ENCODE data around the gene ZXDC. TPM values are rescaled to one million over a fixed set of nuclear protein-coding genes. Genes with fewer than 3 reads are reported as not detected.

The ZXDC gene
- total RNA-seq, 1 experiment from 2014 or later: 33.3 TPM

DNA sequence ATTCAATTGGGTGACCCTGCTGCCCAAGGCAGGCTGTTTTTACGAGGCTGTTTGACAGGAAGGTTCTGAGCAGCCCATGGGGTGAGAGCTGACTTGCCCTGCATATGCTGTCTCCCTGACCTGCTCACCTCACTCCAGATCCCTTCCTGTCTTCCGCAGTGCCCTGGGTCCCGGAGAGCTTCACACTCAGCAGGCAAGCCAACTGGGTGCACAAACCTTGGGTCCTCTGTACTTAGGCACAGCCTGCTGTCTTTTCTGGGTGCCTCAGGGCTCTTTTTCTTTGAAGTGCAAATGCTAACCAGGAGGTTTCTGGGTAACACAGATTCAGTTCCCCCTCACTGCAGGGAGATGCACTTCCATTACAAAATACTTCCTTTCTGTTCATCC lies 32.8 kb downstream of the ZXDC start:
- H3K27me3 ChIP-seq (ENCODE audit: control insufficient read depth, insufficient read depth, low read length): no peaks in the 10 kb centered on the region
- no peaks in the 10 kb centered on the region for H3K36me3 ChIP-seq (ENCODE audit: control insufficient read depth, insufficient read depth, low read length)
- ChIA-PET POLR2A (no interaction called here), CTCF (no interaction called here)
- H3K9me3 ChIP-seq (ENCODE audit: control insufficient read depth, insufficient read depth, low read depth, low read length): no peaks in the 10 kb centered on the region
- no peak overlapping the region for H3K27ac ChIP-seq (ENCODE audit: low read length)
- no TSS peak for BruUV-seq (replicated peaks)
- in situ Hi-C loops (cut with HindIII; ENCODE audit: low pct_unique_long_range_greater_than_20kb, low sequenced_read_pairs) (no loop called here), intact Hi-C loops (cut with micrococcal nuclease; ENCODE audit: unreplicated experiment) (no loop called here)
- no peak for DNase-seq (ENCODE audit: low read depth, low spot score)
- TF ChIP-seq POLR2AphosphoS5 (IDR thresholded peaks at IDR 0.05; ENCODE audit: low read depth, low read length): no peak
- TF ChIP-seq, protein P1, sequence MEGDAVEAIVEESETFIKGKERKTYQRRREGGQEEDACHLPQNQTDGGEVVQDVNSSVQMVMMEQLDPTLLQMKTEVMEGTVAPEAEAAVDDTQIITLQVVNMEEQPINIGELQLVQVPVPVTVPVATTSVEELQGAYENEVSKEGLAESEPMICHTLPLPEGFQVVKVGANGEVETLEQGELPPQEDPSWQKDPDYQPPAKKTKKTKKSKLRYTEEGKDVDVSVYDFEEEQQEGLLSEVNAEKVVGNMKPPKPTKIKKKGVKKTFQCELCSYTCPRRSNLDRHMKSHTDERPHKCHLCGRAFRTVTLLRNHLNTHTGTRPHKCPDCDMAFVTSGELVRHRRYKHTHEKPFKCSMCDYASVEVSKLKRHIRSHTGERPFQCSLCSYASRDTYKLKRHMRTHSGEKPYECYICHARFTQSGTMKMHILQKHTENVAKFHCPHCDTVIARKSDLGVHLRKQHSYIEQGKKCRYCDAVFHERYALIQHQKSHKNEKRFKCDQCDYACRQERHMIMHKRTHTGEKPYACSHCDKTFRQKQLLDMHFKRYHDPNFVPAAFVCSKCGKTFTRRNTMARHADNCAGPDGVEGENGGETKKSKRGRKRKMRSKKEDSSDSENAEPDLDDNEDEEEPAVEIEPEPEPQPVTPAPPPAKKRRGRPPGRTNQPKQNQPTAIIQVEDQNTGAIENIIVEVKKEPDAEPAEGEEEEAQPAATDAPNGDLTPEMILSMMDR (IDR thresholded peaks at IDR 0.05): no peak
- TF ChIP-seq TCF7L2 (IDR thresholded peaks at IDR 0.05; ENCODE audit: low read depth, low read length): no peak
- TF ChIP-seq, protein P2, sequence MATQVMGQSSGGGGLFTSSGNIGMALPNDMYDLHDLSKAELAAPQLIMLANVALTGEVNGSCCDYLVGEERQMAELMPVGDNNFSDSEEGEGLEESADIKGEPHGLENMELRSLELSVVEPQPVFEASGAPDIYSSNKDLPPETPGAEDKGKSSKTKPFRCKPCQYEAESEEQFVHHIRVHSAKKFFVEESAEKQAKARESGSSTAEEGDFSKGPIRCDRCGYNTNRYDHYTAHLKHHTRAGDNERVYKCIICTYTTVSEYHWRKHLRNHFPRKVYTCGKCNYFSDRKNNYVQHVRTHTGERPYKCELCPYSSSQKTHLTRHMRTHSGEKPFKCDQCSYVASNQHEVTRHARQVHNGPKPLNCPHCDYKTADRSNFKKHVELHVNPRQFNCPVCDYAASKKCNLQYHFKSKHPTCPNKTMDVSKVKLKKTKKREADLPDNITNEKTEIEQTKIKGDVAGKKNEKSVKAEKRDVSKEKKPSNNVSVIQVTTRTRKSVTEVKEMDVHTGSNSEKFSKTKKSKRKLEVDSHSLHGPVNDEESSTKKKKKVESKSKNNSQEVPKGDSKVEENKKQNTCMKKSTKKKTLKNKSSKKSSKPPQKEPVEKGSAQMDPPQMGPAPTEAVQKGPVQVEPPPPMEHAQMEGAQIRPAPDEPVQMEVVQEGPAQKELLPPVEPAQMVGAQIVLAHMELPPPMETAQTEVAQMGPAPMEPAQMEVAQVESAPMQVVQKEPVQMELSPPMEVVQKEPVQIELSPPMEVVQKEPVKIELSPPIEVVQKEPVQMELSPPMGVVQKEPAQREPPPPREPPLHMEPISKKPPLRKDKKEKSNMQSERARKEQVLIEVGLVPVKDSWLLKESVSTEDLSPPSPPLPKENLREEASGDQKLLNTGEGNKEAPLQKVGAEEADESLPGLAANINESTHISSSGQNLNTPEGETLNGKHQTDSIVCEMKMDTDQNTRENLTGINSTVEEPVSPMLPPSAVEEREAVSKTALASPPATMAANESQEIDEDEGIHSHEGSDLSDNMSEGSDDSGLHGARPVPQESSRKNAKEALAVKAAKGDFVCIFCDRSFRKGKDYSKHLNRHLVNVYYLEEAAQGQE (IDR thresholded peaks at IDR 0.05; ENCODE audit: insufficient read depth in 1 of 2, low read depth in 2 of 2, low read length in 1 of 2): no peak
- no peak for TF ChIP-seq SIN3A (IDR thresholded peaks at IDR 0.05; ENCODE audit: borderline replicate concordance, insufficient read depth, low read depth, low read length)
- no peak for ATAC-seq
- no peaks in the 10 kb centered on the region for H3K4me1 ChIP-seq (ENCODE audit: control insufficient read depth, insufficient read depth, low read length)
- H3K4me3 ChIP-seq (ENCODE audit: low read depth in 2 of 2, low read length in 2 of 2): no peak overlapping the region

DNA sequence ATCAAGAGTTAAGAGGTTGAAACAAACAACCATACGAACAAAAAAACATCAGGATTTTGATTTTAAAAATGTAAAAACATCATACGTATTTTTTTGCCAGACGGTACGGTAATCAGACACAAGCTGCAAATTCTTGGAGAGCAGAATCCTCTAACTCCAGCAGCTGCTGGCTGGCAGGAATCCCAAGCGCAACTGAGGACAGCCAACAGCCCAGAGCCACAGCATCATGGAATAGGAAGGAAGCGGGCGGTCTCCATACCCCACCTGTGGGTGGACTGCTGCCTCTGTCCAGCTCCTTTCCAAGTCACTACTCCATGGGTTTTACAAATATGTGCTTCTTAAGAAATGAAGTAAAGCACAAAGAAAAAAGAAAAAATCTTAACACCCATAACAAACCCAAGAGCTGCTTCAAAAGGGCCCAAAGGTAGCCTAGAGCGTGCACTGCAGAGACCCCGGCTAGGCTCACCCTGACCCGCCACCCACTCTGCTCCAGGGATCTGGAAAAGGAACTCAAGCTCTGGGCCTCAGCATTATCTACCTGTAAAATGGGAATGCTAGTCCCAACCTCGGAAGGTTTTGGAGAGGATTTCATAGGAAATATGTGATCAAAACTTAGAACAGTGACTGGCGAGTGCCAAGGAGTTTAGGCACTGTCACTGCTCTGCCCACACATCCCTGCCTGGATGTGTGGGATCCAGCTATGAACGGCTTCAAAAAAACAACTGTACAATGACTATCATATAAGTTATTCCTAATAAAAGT lies 33.4 kb downstream of the ZXDC start:
- H3K4me1 ChIP-seq (ENCODE audit: control insufficient read depth, insufficient read depth, low read length): no peaks in the 10 kb centered on the region
- no peaks in the 10 kb centered on the region for H3K9me3 ChIP-seq (ENCODE audit: control insufficient read depth, insufficient read depth, low read depth, low read length)
- POLR2A ChIA-PET: interaction anchor here (0.6 kb wide), 1 partner anchor 613 kb away, joined by 13 read pairs; no protein-coding TSS in a partner anchor
- no peaks in the 10 kb centered on the region for H3K27me3 ChIP-seq (ENCODE audit: control insufficient read depth, insufficient read depth, low read length)
- no peaks in the 10 kb centered on the region for H3K36me3 ChIP-seq (ENCODE audit: control insufficient read depth, insufficient read depth, low read length)
- CTCF ChIA-PET: no interaction called here
- no peak overlapping the region for H3K27ac ChIP-seq (ENCODE audit: low read length)
- in situ Hi-C loops (cut with HindIII; ENCODE audit: low pct_unique_long_range_greater_than_20kb, low sequenced_read_pairs): no loop called here
- H3K4me3 ChIP-seq (ENCODE audit: low read depth in 2 of 2, low read length in 2 of 2): no peak overlapping the region
- BruUV-seq (replicated peaks): no TSS peak
- DNase-seq (ENCODE audit: low read depth, low spot score): no peak
- ATAC-seq: no peak
- intact Hi-C loops (cut with micrococcal nuclease; ENCODE audit: unreplicated experiment): no loop called here
- TF ChIP-seq, protein P1 (IDR thresholded peaks at IDR 0.05): no peak
- no peak for TF ChIP-seq POLR2AphosphoS5 (IDR thresholded peaks at IDR 0.05; ENCODE audit: low read depth, low read length)
- TF ChIP-seq SIN3A (IDR thresholded peaks at IDR 0.05; ENCODE audit: borderline replicate concordance, insufficient read depth, low read depth, low read length): no peak
- TF ChIP-seq, protein P2 (IDR thresholded peaks at IDR 0.05; ENCODE audit: insufficient read depth in 1 of 2, low read depth in 2 of 2, low read length in 1 of 2): no peak
- TF ChIP-seq TCF7L2 (IDR thresholded peaks at IDR 0.05; ENCODE audit: low read depth, low read length): no peak

Measured in Panc1 (cell line).